DMS153 treated with DMSO at 0.1 percent for 48 hours (cell line): ENCODE results near the gene SNRNP40.

Source experiments
- DNase-seq: peaks from one replicate; lab custom pipeline; 2025; ENCODE audit not compliant: unreplicated experiment; lab: John Stamatoyannopoulos, UW

The SNRNP40 gene

DNA sequence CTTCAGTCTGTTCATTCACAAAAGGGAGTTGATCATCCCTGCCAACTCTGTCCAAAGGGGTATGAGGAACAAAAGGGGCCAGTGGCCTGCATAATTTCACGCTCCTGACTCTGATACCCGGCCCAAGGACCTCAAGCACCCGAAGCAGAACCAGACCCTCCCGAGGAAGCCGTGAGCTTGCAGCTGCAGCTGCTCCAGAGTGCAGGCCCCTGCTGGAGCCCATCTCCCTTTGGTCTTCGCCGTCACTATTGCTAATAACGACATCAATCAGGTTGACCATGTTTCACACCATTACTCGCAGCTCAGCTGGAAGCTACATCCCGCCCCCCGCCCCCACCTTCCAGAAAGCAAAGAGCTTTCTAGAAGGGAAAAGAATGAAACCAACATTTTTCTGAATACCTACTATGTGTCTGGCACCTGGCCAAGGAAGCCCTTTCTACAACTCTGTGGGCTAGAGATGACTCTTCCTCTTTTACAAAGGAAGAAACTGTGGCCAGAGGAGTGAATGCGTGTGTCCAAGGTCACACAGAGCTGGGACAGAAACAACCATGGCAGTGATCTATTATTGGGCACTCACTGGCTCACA lies 62.4 kb downstream of the SNRNP40 start:
- no peak for DNase-seq

DNA sequence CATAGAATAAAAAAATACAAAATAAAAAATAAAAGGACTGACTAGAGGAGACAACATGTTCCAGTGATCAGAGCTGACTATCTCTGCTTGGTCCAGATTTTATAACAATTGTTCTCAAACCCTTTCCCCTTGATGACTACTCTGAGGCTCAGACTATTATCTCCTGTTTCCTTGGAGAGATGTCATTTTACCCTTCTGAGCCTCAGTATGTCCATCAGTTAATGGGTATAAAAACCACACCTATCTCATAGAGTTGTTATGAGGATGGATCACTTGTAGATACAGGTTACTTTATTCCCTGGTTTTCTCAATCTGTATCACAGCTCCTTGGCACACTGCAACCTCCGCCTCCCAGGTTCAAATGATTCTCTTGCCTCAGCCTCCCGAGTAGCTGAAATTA lies 63.9 kb downstream of the SNRNP40 start:
- DNase-seq: no peak

DNA sequence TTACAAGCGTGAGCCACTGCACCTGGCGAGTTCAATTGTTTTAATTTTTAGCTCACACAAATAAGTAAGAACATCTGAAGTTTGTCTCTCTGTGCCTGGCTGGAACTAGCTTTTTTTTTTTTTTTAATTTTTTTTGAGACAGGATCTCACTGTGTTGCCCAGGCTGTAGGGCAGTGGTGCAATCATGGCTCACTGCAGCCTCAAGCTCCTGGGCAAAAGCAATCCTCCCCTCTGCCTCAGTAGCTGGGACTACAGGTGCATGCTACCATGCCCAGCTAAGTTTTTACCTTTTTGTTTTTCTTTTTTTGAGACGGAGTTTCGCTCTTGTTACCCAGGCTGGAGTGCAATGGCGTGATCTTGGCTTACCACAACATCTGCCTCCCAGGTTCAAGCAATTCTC lies 64.8 kb downstream of the SNRNP40 start:
- DNase-seq: no peak

DNA sequence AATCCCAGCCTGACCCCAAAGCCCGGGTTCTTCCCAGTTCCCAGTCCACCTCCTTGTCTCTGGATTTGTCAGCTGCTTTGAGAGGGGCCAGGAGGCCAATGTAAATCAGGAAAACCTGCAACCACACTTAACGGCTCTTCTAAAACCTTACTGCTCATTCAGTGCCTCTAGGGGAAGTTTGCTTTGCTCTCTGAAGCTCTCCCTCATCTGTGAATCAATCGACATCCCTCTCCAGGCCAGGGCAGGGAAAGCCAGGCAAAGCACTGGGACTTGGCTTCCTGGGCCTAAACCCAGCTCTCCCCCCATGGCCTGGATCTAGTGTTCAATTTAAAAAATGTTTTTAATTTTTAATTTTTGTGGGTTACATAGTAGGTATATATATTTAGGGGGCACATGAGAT lies 66.2 kb downstream of the SNRNP40 start:
- DNase-seq: no peak

DNA sequence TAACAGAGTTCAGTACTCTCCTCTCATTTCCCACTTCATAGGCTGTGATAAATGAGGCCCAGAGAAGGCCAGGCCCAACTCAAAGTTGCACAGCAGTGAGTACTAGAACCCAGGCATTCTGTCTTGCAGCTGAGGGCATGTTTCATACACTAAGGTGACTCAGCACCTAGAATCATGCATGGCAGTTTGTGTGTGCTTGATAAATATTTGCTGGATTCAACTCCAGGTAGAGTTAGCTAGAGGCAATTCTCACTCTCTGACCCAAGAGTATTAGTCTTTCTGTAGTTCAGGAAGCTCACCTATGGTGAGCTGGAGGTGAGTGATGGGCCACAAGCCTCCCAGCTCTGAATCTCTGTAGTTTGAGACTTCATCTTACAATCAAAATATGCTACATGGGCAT lies 67.6 kb downstream of the SNRNP40 start:
- no peak for DNase-seq

DNA sequence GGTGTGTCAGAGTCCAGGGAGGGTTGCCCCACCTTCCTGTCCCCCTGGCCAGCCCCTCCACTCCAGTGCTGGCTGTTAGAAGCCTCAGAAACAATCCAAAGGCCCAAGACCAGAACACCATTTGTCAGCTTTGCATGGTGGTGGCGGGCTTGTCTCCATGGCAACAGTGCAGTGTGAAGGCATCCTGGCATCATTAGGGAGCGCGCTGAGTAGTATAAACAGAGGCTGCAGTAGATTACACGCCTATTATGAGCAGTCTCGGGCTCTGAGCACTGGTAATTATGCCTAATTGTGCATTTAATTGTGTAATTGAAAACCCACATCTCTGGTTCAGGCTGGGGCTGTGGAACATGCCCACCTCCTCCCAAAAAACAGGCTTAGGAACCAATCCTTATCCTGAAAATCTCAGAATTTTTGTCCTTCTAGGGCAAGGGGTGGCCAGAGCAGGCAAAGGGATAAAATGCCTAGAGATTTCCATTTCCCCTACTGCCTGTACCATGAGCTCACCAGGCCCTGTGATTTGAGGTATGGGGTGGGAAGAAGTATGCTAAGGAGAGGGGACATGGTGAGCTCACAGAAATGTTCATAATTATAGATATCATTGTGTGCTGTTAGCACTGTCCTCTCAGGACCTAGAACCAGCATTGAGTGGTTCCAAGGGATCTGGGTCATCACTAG lies 68.6 kb downstream of the SNRNP40 start:
- no peak for DNase-seq

DNA sequence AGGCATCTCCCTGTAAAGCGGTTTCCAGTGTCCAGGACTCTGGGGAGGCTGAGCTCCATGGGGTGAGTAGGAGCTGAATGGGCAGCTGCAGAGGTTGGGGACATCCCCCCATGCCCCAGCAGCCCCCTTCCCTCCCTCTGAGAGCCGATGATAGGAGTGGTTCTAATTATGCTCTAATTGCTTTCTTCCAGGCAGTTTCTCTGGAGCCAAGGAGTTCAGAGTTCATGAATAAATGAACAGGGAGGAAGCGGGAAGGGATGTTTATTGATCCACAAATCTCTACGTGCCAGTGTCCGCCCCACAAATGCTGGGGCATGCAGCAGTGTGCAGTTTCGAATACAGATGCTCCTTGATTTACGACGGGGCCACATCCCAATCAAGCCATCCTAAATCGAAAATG lies 72.5 kb downstream of the SNRNP40 start:
- no peak for DNase-seq

DNA sequence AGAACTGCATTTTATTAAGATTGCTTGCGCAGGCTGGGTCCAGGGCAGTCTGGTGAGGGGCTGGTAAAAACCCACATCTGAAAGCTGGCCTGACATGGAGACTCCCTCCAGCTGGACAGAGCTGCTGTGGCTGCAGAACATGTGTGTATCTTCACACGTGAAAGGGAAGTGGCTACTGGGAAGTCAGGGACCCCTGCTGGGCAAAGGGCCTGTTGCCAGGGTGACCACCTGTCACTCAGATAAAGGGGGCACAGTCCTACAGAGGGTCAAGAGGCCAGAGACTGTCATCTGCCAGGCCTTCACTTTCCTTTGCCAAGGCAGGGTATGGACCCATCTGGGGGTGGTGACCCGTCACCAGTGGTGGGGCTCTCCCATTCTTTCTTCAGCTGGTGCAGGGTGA lies 74.4 kb downstream of the SNRNP40 start:
- no peak for DNase-seq

DNA sequence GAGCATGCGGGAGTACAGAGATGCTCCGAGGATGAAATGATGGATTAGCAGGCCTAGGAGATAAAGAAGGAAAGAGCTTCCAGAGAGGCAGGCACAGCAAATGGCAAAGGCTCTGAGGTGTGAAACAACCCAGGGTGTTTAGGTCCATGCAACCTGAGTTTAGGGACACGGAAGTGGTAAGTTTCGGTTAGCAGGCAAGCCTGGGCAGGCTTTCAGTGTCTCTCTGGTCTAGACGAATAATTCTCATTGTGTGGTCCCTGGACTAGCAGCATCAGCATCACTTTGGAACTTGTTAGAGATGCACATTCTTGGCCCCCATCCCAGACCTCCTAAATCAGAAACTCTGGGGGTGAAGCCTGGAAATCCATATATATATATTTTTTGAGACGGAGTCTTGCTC lies 75.5 kb downstream of the SNRNP40 start:
- no peak for DNase-seq

DNA sequence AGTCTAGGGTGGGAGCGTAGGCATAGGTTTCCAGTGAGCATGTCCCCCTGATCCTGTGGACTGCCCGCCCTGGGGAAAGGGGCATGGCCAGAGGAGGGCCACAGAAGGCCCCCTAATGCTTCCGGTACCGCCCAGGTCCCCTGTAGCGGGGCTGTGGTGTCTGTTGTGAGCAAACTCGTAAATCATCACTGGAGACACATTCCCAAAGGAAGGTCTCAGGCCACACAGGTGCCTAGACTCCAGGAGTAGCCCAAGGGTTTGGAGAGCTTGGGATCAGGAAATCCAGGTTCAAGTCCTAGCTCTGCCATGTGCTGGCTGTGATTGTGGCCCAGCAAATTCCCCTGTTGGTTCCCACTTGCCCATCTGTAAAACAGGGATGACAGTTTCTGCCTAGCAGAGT lies 77.1 kb downstream of the SNRNP40 start:
- DNase-seq: no peak

DNA sequence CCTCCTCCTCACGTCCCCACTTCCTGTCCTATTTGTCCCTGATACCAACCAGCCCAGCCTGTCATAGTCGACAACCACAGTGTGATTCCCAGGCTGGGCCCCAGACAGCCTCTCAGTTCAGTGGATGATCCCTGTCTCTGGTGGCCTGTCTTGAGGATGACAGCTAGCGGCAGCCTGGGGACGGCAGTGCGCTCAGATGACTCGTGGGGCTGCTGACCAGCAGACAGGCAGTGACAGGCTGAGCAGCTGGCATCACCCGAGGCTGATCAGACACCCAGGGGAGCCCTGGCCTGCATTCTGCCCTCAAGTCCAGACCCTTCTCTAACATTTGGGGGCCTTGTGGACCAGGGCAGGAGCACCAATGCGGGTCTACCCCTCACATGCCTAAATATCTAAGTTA lies 77.9 kb downstream of the SNRNP40 start:
- DNase-seq: no peak

DNA sequence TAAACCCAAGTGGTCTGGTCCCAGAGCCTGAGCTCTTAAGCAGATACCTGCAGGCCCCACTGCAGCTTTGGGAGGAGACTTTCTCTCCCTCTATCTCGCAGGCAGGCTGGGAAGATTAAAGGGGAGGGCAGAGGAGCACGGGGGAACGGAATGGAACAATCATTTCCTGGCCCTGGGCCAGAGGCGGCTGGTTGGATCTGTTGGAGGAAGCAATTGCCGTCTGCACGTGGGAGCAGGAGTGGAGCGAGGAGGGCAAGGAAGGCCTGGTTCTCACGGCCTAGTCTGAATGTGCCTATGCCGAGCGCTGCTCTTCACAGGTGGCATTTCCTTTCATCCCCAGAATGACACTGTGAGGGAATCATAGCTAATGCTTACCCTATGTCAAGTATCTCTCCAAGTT lies 80.6 kb downstream of the SNRNP40 start:
- DNase-seq: peak; percentile 97

DNA sequence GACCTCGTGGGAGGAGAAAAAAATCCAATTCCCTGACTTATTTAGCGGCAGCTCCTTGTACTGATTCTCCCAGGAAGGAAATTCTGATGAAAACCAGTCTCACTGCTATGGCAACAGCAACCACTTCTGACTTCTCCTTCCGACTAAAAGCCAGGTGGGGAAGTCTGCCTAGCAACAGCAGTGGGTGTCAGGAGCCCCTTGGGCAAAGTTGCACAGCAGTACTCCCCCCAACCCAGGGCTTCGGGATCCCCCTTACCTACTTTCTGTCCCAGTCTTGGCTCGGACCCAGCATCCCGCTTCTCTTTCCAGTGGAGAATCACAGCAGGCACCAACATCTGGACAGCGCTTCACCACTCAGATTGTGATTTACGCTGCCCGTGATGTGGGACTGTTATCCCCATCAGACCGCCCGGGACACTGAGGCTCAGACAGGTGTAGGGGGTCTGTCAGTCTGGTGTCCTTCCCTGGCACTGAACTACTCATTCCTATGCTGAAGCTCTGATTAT lies 81.5 kb downstream of the SNRNP40 start:
- DNase-seq: no peak

DNA sequence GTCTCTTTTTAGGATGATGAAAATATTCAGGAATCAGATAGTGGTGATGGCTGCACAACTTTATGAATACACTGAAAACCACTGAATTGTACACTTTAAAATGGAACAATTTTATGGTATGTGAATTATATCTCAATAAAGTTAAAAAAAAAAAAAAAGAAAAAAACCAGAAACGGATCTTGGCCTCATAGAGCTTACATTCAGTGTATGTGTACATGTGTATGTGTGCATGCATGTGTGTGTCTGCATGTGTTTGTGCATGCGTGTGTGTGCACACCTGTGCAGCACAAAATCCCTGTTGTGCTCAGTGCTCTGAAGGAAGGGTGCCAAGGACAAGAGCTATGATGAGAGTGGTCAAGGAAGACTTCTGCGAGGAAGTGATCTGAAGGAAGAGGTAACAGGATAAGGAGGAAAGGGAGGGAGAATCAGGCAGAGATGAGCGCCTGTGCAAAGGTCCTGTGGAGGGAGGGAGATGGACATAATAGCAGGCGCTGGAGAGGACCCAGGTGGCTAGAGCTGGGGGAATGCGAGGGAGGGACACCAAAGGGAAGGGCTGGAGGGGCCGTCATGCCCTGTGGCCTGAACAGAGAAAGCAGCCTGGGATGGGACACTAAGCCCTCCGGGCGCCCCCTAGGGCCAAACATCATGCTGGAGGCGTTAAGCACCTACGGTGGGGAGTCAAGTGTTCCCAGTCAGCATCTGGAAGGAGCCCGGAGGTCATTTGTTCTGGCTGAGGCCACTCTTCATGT lies 82.1 kb downstream of the SNRNP40 start:
- no peak for DNase-seq
